GM10248 (cell line): ENCODE measurements around the gene SCYGR1.
"Not testable (repeated sequence)": the region's sequence is repeated elsewhere in the genome, so short reads cannot be mapped to it uniquely, and the experiment has no call there.

Experiments used
- CTCF ChIA-PET: fragments of 300-600 bp; sonication (Branson Sonifier 250); formaldehyde crosslinking; extraction: SDS; loops from one replicate; lab custom pipeline; 2021; ENCODE audit warnings: antibody characterized with exemption; lab: Yijun Ruan, JAX
- POLR2A ChIA-PET: fragments of 350-650 bp; sonication (Branson Sonifier 250); formaldehyde crosslinking; extraction: SDS; loops from one replicate; lab custom pipeline; 2020; ENCODE audit warnings: antibody characterized with exemption; lab: Yijun Ruan, JAX
- DNase-seq: peaks from one replicate; pipeline ENCODE4 v3.0.0; 2012; ENCODE audit errors: extremely low spot score
- TF ChIP-seq, protein P1 (sequence below): IDR thresholded peaks from 2 replicates; pipeline ENCODE4 v1.5.1; 2012; ENCODE audit warnings: mild to moderate bottlenecking, low read depth; ENCODE audit errors: extremely low read depth, missing control alignments, control extremely low read depth

Gene SCYGR1

GRCh38 chr2:227387583-227387982 is at the start of gene SCYGR1:
SCYGR1 (minus strand) TSS chr2:227387949; CDS start chr2:227387949, 0 bp downstream.
- POLR2A ChIA-PET, result not testable (repeated sequence)
- CTCF ChIA-PET, result interaction anchor here (1.5 to 1.8 kb wide), 2 partner anchors 18 to 23 kb away, joined by 4 to 7 read pairs; no protein-coding TSS in a partner anchor

DNA sequence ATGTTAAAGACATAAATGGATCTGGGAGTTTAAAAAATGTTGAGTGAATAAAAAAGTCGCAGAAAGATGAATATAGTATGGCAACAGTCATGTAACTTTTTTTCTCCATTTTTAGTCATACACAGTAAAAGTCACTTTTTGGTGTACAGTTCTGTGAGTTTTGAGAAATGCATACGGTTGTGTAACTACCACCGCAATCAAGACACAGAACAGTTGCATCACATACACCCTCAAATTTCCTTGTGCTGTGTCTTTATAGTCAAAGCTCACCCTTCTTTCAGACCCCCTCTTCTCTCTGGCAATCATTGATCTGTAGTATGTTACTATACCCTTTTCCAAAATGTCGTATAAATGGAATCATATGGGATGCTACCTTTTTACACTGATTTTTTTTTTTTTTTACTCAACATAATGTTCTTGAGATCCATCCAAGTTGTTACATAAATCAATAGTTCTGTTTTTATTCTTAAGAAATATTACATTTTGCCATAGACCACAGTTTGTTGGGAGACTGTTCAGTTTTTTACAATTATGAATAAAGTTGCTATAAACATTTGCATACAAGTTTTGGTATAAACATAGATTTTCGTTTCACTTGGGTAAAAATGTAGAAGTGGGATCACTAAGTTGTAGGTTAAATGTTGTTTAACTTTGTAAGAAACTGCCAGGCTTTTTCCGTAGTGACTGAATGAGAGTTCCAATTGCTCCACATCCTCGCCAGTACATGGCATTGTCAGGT is 48.9 kb upstream of the SCYGR1 start:
- no peak for DNase-seq
- POLR2A ChIA-PET, result no interaction called here
- TF ChIP-seq, protein P1, sequence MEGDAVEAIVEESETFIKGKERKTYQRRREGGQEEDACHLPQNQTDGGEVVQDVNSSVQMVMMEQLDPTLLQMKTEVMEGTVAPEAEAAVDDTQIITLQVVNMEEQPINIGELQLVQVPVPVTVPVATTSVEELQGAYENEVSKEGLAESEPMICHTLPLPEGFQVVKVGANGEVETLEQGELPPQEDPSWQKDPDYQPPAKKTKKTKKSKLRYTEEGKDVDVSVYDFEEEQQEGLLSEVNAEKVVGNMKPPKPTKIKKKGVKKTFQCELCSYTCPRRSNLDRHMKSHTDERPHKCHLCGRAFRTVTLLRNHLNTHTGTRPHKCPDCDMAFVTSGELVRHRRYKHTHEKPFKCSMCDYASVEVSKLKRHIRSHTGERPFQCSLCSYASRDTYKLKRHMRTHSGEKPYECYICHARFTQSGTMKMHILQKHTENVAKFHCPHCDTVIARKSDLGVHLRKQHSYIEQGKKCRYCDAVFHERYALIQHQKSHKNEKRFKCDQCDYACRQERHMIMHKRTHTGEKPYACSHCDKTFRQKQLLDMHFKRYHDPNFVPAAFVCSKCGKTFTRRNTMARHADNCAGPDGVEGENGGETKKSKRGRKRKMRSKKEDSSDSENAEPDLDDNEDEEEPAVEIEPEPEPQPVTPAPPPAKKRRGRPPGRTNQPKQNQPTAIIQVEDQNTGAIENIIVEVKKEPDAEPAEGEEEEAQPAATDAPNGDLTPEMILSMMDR, result no peak
- CTCF ChIA-PET, result interaction anchor here (1.3 kb wide), 1 partner anchor 31 kb away, joined by 4 read pairs; no protein-coding TSS in a partner anchor

More at GRCh38 chr2:227387583-227387982, at the start of gene SCYGR1:
- not testable (repeated sequence) for DNase-seq

GRCh38 chr2:227433171-227433570 is 45.4 kb upstream of the SCYGR1 start:
- CTCF ChIA-PET, result interaction anchor here (0.7 kb wide), 1 partner anchor 17 kb away, joined by 3 read pairs; no protein-coding TSS in a partner anchor

GRCh38 chr2:227430639-227431038 is 42.9 kb upstream of the SCYGR1 start:
- TF ChIP-seq, protein P1, result no peak
- POLR2A ChIA-PET, result no interaction called here
- DNase-seq, result no peak
- CTCF ChIA-PET, result no interaction called here

More at GRCh38 chr2:227433171-227433570, 45.4 kb upstream of the SCYGR1 start:
- no peak for DNase-seq
- POLR2A ChIA-PET, result no interaction called here
- TF ChIP-seq, protein P1, result no peak

GRCh38 chr2:227428731-227429285 is 41.1 kb upstream of the SCYGR1 start:
- CTCF ChIA-PET, result interaction anchor here (0.9 to 1.3 kb wide), 3 partner anchors 9 to 34 kb away, joined by 3 read pairs; no protein-coding TSS in a partner anchor

GRCh38 chr2:227423656-227424499 is 36.1 kb upstream of the SCYGR1 start:
- POLR2A ChIA-PET, result no interaction called here
- DNase-seq, result no peak
- TF ChIP-seq, protein P1, result no peak
- CTCF ChIA-PET, result no interaction called here

More at GRCh38 chr2:227428731-227429285, 41.1 kb upstream of the SCYGR1 start:
- TF ChIP-seq, protein P1, result no peak
- no peak for DNase-seq
- POLR2A ChIA-PET, result no interaction called here
